HCT116 (cell line): ENCODE measurements around the gene EIF4G3. TPM values are rescaled to one million over a fixed set of nuclear protein-coding genes. Genes with fewer than 3 reads are reported as not detected.

Experiments
- ATAC-seq: fragments of 200-7000 bp; cut with Tn5 transposase; 2 replicates; pipeline ENCODE4 v1.9.1; 2020; ENCODE audit warnings: mild to moderate bottlenecking, moderate library complexity
- BruUV-seq: library from RNA; stranded (reverse); fragments of 400-500 nt; replicated peaks from 2 replicates; lab custom pipeline; 2021; lab: Mats Ljungman, UMichigan
- CTCF ChIA-PET: fragments of 300-600 bp; sonication (Branson Sonifier 250); formaldehyde crosslinking; loops from one replicate; lab custom pipeline; 2021; ENCODE audit warnings: antibody characterized with exemption; lab: Charles Lee
- POLR2A ChIA-PET: fragments of 300-600, 350-600 bp; sonication (Branson Sonifier 250); formaldehyde crosslinking; loops from one replicate; lab custom pipeline; 2021; ENCODE audit warnings: antibody characterized with exemption; lab: Charles Lee
- RAD21 ChIA-PET, 2 experiments: fragments of 300-600 bp; sonication (Branson Sonifier 250); formaldehyde crosslinking; loops; one replicate each; lab custom pipeline; 2023; ENCODE audit warnings: low total read pairs in 2 of 2; ENCODE audit not compliant: uncharacterized antibody in 2 of 2, unreplicated experiment in 2 of 2, low non-redundant PET in 1 of 2; lab: Charles Lee
- DNase-seq: peaks from one replicate; pipeline ENCODE4 v3.0.0-alpha.2; 2010; ENCODE audit warnings: low read depth, low spot score
- H2AFZ ChIP-seq: fragments of 200-600 bp; shearing (Covaris generic), sonication (generic); 2 replicates; pipeline ENCODE4 v1.6.1; 2017; ENCODE audit warnings: low read depth, mixed run types, mixed read lengths, antibody characterized with exemption, low read length; ENCODE audit not compliant: poor library complexity, severe bottlenecking
- H3K27ac ChIP-seq: 2 replicates; pipeline ENCODE4 v1.5.1; 2012; ENCODE audit warnings: low read depth, low read length
- H3K27me3 ChIP-seq: fragments of 200-600 bp; sonication (generic); 2 replicates; pipeline ENCODE4 v1.6.1; 2016; ENCODE audit warnings: mixed run types, low read length, mixed read lengths; ENCODE audit not compliant: insufficient read depth
- H3K36me3 ChIP-seq, 2 experiments: fragments of 200-500 bp in 1 of 2; fragments of 200-600 bp in 1 of 2; sonication (Bioruptor generic) in 1 of 2; sonication (generic) in 1 of 2; 2 replicates each; pipeline versions ENCODE4 v1.5.1 to v1.6.1; 2014 to 2016; ENCODE audit warnings: low read length in 2 of 2, inconsistent platforms in 1 of 2, mixed read lengths in 1 of 2, mixed run types in 1 of 2; ENCODE audit not compliant: insufficient read depth in 2 of 2, control insufficient read depth in 1 of 2
- H3K4me1 ChIP-seq, 2 experiments: fragments of 200-600 bp in 1 of 2; sonication (generic) in 1 of 2; 2 replicates each; pipeline versions ENCODE4 v1.5.1 to v1.6.1; 2012 to 2017; ENCODE audit warnings: low read length in 2 of 2, inconsistent platforms in 1 of 2, mild to moderate bottlenecking in 1 of 2, mixed read lengths in 1 of 2, mixed run types in 1 of 2, moderate library complexity in 1 of 2; ENCODE audit not compliant: insufficient read depth in 2 of 2, control insufficient read depth in 1 of 2
- H3K4me2 ChIP-seq: fragments of 200-600 bp; sonication (generic); 2 replicates; pipeline ENCODE4 v1.6.1; 2017; ENCODE audit warnings: mixed run types, low read length, mixed read lengths
- H3K4me3 ChIP-seq, 2 experiments: fragments of 200-600 bp in 1 of 2; sonication (generic) in 1 of 2; replicated peaks in 1 of 2; 2 replicates each; pipeline ENCODE4 v1.5.1; 2011 to 2016; ENCODE audit warnings: low read length in 2 of 2, control low read depth in 1 of 2, low read depth in 1 of 2, mild to moderate bottlenecking in 1 of 2, mixed read lengths in 1 of 2, mixed run types in 1 of 2
- H3K79me2 ChIP-seq: fragments of 200-600 bp; sonication (generic); 2 replicates; pipeline ENCODE4 v1.6.1; 2017; ENCODE audit warnings: mild to moderate bottlenecking, mixed run types, low read length, moderate library complexity, mixed read lengths; ENCODE audit not compliant: insufficient read depth
- H3K9ac ChIP-seq: fragments of 200-600 bp; sonication (generic); 2 replicates; pipeline ENCODE4 v1.6.1; 2016; ENCODE audit warnings: low read length, mixed read lengths
- H3K9me2 ChIP-seq: fragments of 200-600 bp; sonication (generic), shearing (Covaris generic); 2 replicates; pipeline ENCODE4 v1.6.1; 2017; ENCODE audit warnings: mixed run types, mild to moderate bottlenecking, moderate library complexity; ENCODE audit not compliant: insufficient read depth
- H3K9me3 ChIP-seq, 2 experiments: fragments of 200-500 bp in 1 of 2; fragments of 200-600 bp in 1 of 2; sonication (Bioruptor generic) in 1 of 2; sonication (generic) in 1 of 2; 2 replicates each; pipeline ENCODE4 v1.6.1; 2014 to 2017; ENCODE audit warnings: low read length in 2 of 2, mixed read lengths in 2 of 2, inconsistent platforms in 1 of 2, low read depth in 1 of 2, mild to moderate bottlenecking in 1 of 2, mixed run types in 1 of 2, moderate library complexity in 1 of 2; ENCODE audit not compliant: control insufficient read depth in 1 of 2, insufficient read depth in 1 of 2
- H4K20me1 ChIP-seq: fragments of 200-600 bp; sonication (generic), shearing (Covaris generic); 2 replicates; pipeline ENCODE4 v1.6.1; 2017; ENCODE audit warnings: mixed run types, mild to moderate bottlenecking, moderate library complexity; ENCODE audit not compliant: insufficient read depth
- ATF3 ChIP-seq: IDR thresholded peaks from 2 replicates; pipeline ENCODE4 v1.6.1; 2012
- CBX3 ChIP-seq: IDR thresholded peaks from 2 replicates; pipeline ENCODE4 v1.6.1; 2012; ENCODE audit warnings: low read depth
- CEBPB ChIP-seq: IDR thresholded peaks from 2 replicates; pipeline ENCODE4 v1.6.1; 2012; ENCODE audit warnings: low read depth
- EGR1 ChIP-seq: IDR thresholded peaks from 2 replicates; pipeline ENCODE4 v1.6.1; 2012; ENCODE audit warnings: low read depth
- EZH2 ChIP-seq: fragments of 200-600 bp; sonication (generic); IDR thresholded peaks from 2 replicates; pipeline ENCODE4 v1.6.1; 2017; ENCODE audit warnings: antibody characterized with exemption, mixed run types
- EZH2phosphoT487 ChIP-seq: fragments of 200-600 bp; IDR thresholded peaks from 2 replicates; pipeline ENCODE4 v1.6.1; 2018; ENCODE audit warnings: antibody characterized with exemption, borderline replicate concordance
- FOSL1 ChIP-seq: IDR thresholded peaks from 2 replicates; pipeline ENCODE4 v1.6.1; 2012; ENCODE audit warnings: low read depth
- POLR2A ChIP-seq: IDR thresholded peaks from 2 replicates; pipeline ENCODE4 v1.7.0; 2011; ENCODE audit warnings: borderline replicate concordance; ENCODE audit not compliant: insufficient read depth, insufficient read length; ENCODE audit errors: extremely low read depth
- POLR2AphosphoS5 ChIP-seq: IDR thresholded peaks from 2 replicates; pipeline ENCODE4 v1.6.1; 2011; ENCODE audit warnings: mild to moderate bottlenecking, low read depth, low read length, moderate library complexity
- RAD21 ChIP-seq: IDR thresholded peaks from 2 replicates; pipeline ENCODE4 v1.6.1; 2012; ENCODE audit warnings: low read depth, mild to moderate bottlenecking
- REST ChIP-seq: IDR thresholded peaks from 2 replicates; pipeline ENCODE4 v1.6.1; 2012; ENCODE audit warnings: low read depth
- SIN3A ChIP-seq: IDR thresholded peaks from 2 replicates; pipeline ENCODE4 v1.6.1; 2012; ENCODE audit warnings: low read depth
- SP1 ChIP-seq: IDR thresholded peaks from 2 replicates; pipeline ENCODE4 v1.6.1; 2012; ENCODE audit warnings: low read depth
- TCF7L2 ChIP-seq: IDR thresholded peaks from 2 replicates; pipeline ENCODE4 v1.7.0; 2011; ENCODE audit warnings: borderline replicate concordance, inconsistent platforms; ENCODE audit not compliant: insufficient read depth, insufficient read length; ENCODE audit errors: extremely low read depth
- YY1 ChIP-seq: IDR thresholded peaks from 2 replicates; pipeline ENCODE4 v1.6.1; 2011; ENCODE audit warnings: low read length, low read depth, moderate library complexity, mild to moderate bottlenecking; ENCODE audit not compliant: insufficient replicate concordance; ENCODE audit errors: extremely low read depth
- ZBTB33 ChIP-seq: IDR thresholded peaks from 2 replicates; pipeline ENCODE4 v1.6.1; 2011; ENCODE audit warnings: mild to moderate bottlenecking, low read length, moderate library complexity; ENCODE audit not compliant: insufficient replicate concordance; ENCODE audit errors: extremely low read depth
- ZFX ChIP-seq: fragments of 450-650 bp; IDR thresholded peaks from 2 replicates; pipeline ENCODE4 v1.6.1; 2017
- ZNF274 ChIP-seq: fragments of 200-500 bp; sonication (Bioruptor generic); IDR thresholded peaks from 2 replicates; pipeline ENCODE4 v1.6.1; 2014; ENCODE audit warnings: mild to moderate bottlenecking, low read depth, low read length, inconsistent platforms
- intact Hi-C: fragments of 100-400 bp; cut with micrococcal nuclease; formaldehyde crosslinking; loops from 2 replicates; pipeline ENCODE4 v1.10.0; 2022
- total RNA-seq: library from RNA; stranded (reverse); gene quantifications from one replicate; pipeline ENCODE4 v1.2.1, GENCODE V29; 2021; ENCODE audit not compliant: unreplicated experiment

The EIF4G3 gene
- total RNA-seq, 1 experiment from 2014 or later: 40.1 TPM

GRCh38 chr1:21098186-21098915 lies 78.3 kb downstream of the EIF4G3 start:
- no peak for ATAC-seq
- Histone ChIP-seq H3K79me2 (peaks cover 6% of the 10 kb centered on the region), H3K9me2 (no peaks in the 10 kb centered on the region), H3K27ac (no peak overlapping the region), H2AFZ (no peak overlapping the region), H3K4me2 (no peak overlapping the region), H3K4me3 (no peak overlapping the region), H3K27me3 (no peaks in the 10 kb centered on the region), H3K4me1 (no peaks in the 10 kb centered on the region), H3K9me3 (no peaks in the 10 kb centered on the region), H3K36me3 (no peaks in the 10 kb centered on the region), H4K20me1 (no peaks in the 10 kb centered on the region), H3K9ac (no peak overlapping the region)
- ChIA-PET POLR2A (no interaction called here), RAD21 (no interaction called here), CTCF (no interaction called here)
- no TSS peak for BruUV-seq
- intact Hi-C loops: no loop called here
- no peak for DNase-seq
- TF ChIP-seq ZFX (no peak), RAD21 (no peak), EGR1 (no peak), YY1 (no peak), CBX3 (no peak), ZNF274 (no peak), FOSL1 (no peak), CEBPB (no peak), EZH2 (no peak), REST (no peak), POLR2A (no peak), TCF7L2 (no peak), POLR2AphosphoS5 (no peak), SIN3A (no peak), EZH2phosphoT487 (no peak), ZBTB33 (no peak), ATF3 (no peak), SP1 (no peak)
